Cardiac septum (tissue), 1 donor: ENCODE data around the gene GMDS. TPM values are rescaled to one million over a fixed set of nuclear protein-coding genes. Genes with fewer than 3 reads are reported as not detected.
"Not testable (repeated sequence)": the region's sequence is repeated elsewhere in the genome, so short reads cannot be mapped to it uniquely, and the experiment has no call there.

ENCODE experiments used
- DNase-seq: peaks from one replicate; pipeline ENCODE4 v3.0.0-alpha.2; 2020; ENCODE audit warnings: low spot score
- intact Hi-C: fragments of 100-400 bp; cut with DNase I; formaldehyde crosslinking; loops from one replicate; pipeline ENCODE4 v1.14.0; 2022
- total RNA-seq: library from RNA; stranded (reverse); fragmentation: NEBNext Ultra II Directional; extraction: Animal tissue kit (Norgen Biotek cat#: 25700); gene quantifications from one replicate; pipeline ENCODE4 v1.2.1, GENCODE V29; 2021
- donor health status: DM: no; HTN: no; CAD: no.

GMDS gene
- total RNA-seq, 1 donor from 2014 or later = 6.3 TPM

- DNase-seq = no peak
- intact Hi-C loops = no loop called here
Measured at GRCh38 chr6:1864496-1864895, 380.9 kb downstream of the GMDS start.

- DNase-seq = no peak
- intact Hi-C loops = no loop called here
Measured at GRCh38 chr6:1862411-1862810, 383.0 kb downstream of the GMDS start.

- DNase-seq = no peak
- intact Hi-C loops = no loop called here
Measured at GRCh38 chr6:1860756-1861348, 384.6 kb downstream of the GMDS start.

GRCh38 chr6:1858859-1859258 lies 386.5 kb downstream of the GMDS start:
- intact Hi-C loops = no loop called here
- DNase-seq = no peak

- intact Hi-C loops = no loop called here
- DNase-seq = no peak
Measured at GRCh38 chr6:1858196-1858595, 387.2 kb downstream of the GMDS start.

GRCh38 chr6:1856381-1856780 lies 389.0 kb downstream of the GMDS start:
- no peak for DNase-seq
- intact Hi-C loops = no loop called here

GRCh38 chr6:1855890-1856289 lies 389.5 kb downstream of the GMDS start:
- intact Hi-C loops = no loop called here
- DNase-seq = no peak

- intact Hi-C loops = no loop called here
- no peak for DNase-seq
Measured at GRCh38 chr6:1854296-1854695, 391.1 kb downstream of the GMDS start.

GRCh38 chr6:1853761-1854160 lies 391.6 kb downstream of the GMDS start:
- no peak for DNase-seq
- intact Hi-C loops = no loop called here

GRCh38 chr6:1851681-1852456 lies 393.5 kb downstream of the GMDS start:
- intact Hi-C loops = no loop called here
- DNase-seq = no peak

- DNase-seq = no peak
- intact Hi-C loops = no loop called here
Measured at GRCh38 chr6:1850840-1851157, 394.6 kb downstream of the GMDS start.

- DNase-seq = no peak
- intact Hi-C loops = no loop called here
Measured at GRCh38 chr6:1850121-1850839, 395.1 kb downstream of the GMDS start.

- DNase-seq = no peak
- intact Hi-C loops = no loop called here
Measured at GRCh38 chr6:1849691-1850090, 395.7 kb downstream of the GMDS start.

GRCh38 chr6:1848752-1849151 lies 396.7 kb downstream of the GMDS start:
- intact Hi-C loops = no loop called here
- no peak for DNase-seq

- DNase-seq = no peak
- intact Hi-C loops = no loop called here
Measured at GRCh38 chr6:1846611-1847010, 398.8 kb downstream of the GMDS start.

- intact Hi-C loops, DNase-seq: not testable (repeated sequence)
Measured at GRCh38 chr6:1845543-1845942, 399.9 kb downstream of the GMDS start.

- intact Hi-C loops = no loop called here
- DNase-seq = no peak
Measured at GRCh38 chr6:1842334-1842733, 403.1 kb downstream of the GMDS start.

- intact Hi-C loops = no loop called here
- no peak for DNase-seq
Measured at GRCh38 chr6:1841136-1841535, 404.3 kb downstream of the GMDS start.

- DNase-seq = no peak
- intact Hi-C loops = no loop called here
Measured at GRCh38 chr6:1840491-1841121, 404.8 kb downstream of the GMDS start.

GRCh38 chr6:1839361-1839760 lies 406.0 kb downstream of the GMDS start:
- DNase-seq = no peak
- intact Hi-C loops = loop anchor here (10.0 kb wide), 1 partner anchor 185 kb away; no protein-coding TSS in a partner anchor
